ENCODE measurements around the gene NATD1. TPM values are rescaled to one million over a fixed set of nuclear protein-coding genes. Genes with fewer than 3 reads are reported as not detected.

Gene NATD1
- total RNA-seq, 1 donor from 2014 or later, result 15.2 TPM

- Histone ChIP-seq H3K36me3 (ENCODE audit: control insufficient read depth, insufficient read depth, low read length) (no peaks in the 10 kb centered on the region), H3K27me3 (ENCODE audit: control insufficient read depth, insufficient read depth, low read length) (no peaks in the 10 kb centered on the region), H3K4me3 (ENCODE audit: low read depth, low read length) (no peak overlapping the region)
- TF ChIP-seq CTCF (IDR thresholded peaks at IDR 0.05; ENCODE audit: insufficient read depth, low read length, poor library complexity, severe bottlenecking), result no peak
- no peak for DNase-seq (ENCODE audit: low read depth)
Observed at GRCh38 chr17:21247552-21248258, 5.5 kb downstream of the NATD1 start.

GRCh38 chr17:21246698-21247097, 6.5 kb downstream of the NATD1 start:
- no peak for DNase-seq (ENCODE audit: low read depth)
- Histone ChIP-seq H3K36me3 (ENCODE audit: control insufficient read depth, insufficient read depth, low read length) (no peaks in the 10 kb centered on the region), H3K4me3 (ENCODE audit: low read depth, low read length) (no peak overlapping the region), H3K27me3 (ENCODE audit: control insufficient read depth, insufficient read depth, low read length) (no peaks in the 10 kb centered on the region)
- TF ChIP-seq CTCF (IDR thresholded peaks at IDR 0.05; ENCODE audit: insufficient read depth, low read length, poor library complexity, severe bottlenecking), result no peak

GRCh38 chr17:21245639-21246084, 7.5 kb downstream of the NATD1 start:
- H3K4me3 ChIP-seq (ENCODE audit: low read depth, low read length), result no peak overlapping the region
- DNase-seq (ENCODE audit: low read depth), result no peak
- no peak for TF ChIP-seq CTCF (IDR thresholded peaks at IDR 0.05; ENCODE audit: insufficient read depth, low read length, poor library complexity, severe bottlenecking)
- H3K27me3 ChIP-seq (ENCODE audit: control insufficient read depth, insufficient read depth, low read length), result no peaks in the 10 kb centered on the region
- no peaks in the 10 kb centered on the region for H3K36me3 ChIP-seq (ENCODE audit: control insufficient read depth, insufficient read depth, low read length)

GRCh38 chr17:21243516-21244303, 9.5 kb downstream of the NATD1 start:
- no peak for DNase-seq (ENCODE audit: low read depth)
- TF ChIP-seq CTCF (IDR thresholded peaks at IDR 0.05; ENCODE audit: insufficient read depth, low read length, poor library complexity, severe bottlenecking), result no peak
- no peaks in the 10 kb centered on the region for H3K36me3 ChIP-seq (ENCODE audit: control insufficient read depth, insufficient read depth, low read length)
- H3K27me3 ChIP-seq (ENCODE audit: control insufficient read depth, insufficient read depth, low read length), result no peaks in the 10 kb centered on the region
- H3K4me3 ChIP-seq (ENCODE audit: low read depth, low read length), result no peak overlapping the region

- TF ChIP-seq CTCF (IDR thresholded peaks at IDR 0.05; ENCODE audit: insufficient read depth, low read length, poor library complexity, severe bottlenecking), result no peak
- no peak for DNase-seq (ENCODE audit: low read depth)
- Histone ChIP-seq H3K27me3 (ENCODE audit: control insufficient read depth, insufficient read depth, low read length) (no peaks in the 10 kb centered on the region), H3K36me3 (ENCODE audit: control insufficient read depth, insufficient read depth, low read length) (no peaks in the 10 kb centered on the region), H3K4me3 (ENCODE audit: low read depth, low read length) (no peak overlapping the region)
Observed at GRCh38 chr17:21242780-21243515, 10.3 kb downstream of the NATD1 start.
